AG09319 (cell line): Measurements from ENCODE around the gene EML5.

Experiments used
- DNase-seq: peaks from one replicate; pipeline ENCODE4 v3.0.0-alpha.2; 2010; ENCODE audit warnings: low read depth; ENCODE audit errors: extremely low read depth
- CTCF ChIP-seq: IDR thresholded peaks from 2 replicates; pipeline ENCODE4 v1.5.1; 2011; ENCODE audit warnings: low read depth, mild to moderate bottlenecking, inconsistent platforms, low read length, moderate library complexity

EML5 gene

DNA sequence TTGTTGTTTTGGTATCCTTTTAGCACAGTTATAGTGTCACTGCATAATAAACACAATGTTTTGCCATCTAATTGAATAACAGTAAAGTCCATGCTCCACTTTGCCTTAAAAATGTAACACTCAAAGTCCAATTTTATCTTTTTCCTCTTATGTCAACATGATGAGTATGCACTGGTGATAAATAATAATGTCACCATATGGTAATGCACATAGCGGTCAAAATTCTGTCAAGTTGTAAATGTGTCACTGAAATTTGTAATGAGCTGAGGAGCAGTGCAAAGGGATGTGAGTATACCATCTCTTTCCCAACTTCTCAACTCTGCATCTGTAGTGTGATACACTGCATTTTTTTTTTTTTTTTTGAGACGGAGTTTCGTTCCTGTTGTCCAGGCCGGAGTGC, 65.7 kb downstream of the EML5 start:
- no peak for DNase-seq
- TF ChIP-seq CTCF, result no peak

DNA sequence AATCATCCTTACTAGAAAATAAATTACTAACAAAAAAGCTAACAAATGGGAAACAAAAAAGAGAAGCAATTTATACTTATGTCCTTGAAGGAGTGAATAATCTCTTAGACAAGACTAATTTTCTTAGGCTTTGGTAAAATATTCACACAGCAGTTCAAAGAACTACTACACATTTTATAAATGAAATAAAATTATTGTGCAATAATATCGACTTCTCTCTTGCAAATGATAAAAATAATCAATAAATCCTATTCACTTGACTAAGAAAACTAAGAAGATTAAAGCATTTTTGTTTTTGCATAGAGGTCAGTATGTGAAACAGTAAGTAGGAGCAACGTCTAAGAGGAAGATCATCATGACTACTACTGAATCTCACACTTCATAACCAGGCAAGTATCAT, 82.0 kb downstream of the EML5 start:
- TF ChIP-seq CTCF, result no peak

GRCh38 chr14:88707088-88707487, 85.7 kb downstream of the EML5 start:
- TF ChIP-seq CTCF, result no peak
- DNase-seq, result no peak

More for the DNA sequence above, 82.0 kb downstream of the EML5 start:
- DNase-seq, result no peak

DNA sequence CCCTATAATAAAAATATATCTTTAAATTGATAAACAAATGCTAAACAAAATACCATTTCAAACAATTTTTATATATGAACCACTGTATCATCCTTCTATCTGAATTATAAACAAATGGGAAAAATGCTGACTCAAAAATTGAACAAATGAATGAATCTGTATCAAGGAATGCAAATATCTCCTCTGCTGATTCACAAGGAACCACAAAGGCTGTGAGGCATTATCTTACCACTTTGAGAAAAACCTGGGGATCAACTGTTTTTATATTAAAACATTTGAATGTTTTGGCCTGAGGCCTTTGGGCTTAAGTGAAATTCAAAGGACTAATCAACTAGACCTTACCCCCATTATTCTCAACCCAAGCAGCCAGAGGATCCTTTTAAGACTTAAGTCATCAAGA, 86.3 kb downstream of the EML5 start:
- TF ChIP-seq CTCF, result no peak
- no peak for DNase-seq

- no peak for TF ChIP-seq CTCF
- no peak for DNase-seq
These were observed 94.1 kb downstream of the EML5 start for GRCh38 chr14:88698651-88699050.

- no peak for DNase-seq
- TF ChIP-seq CTCF, result no peak
These were observed 96.9 kb downstream of the EML5 start for GRCh38 chr14:88695870-88696269.

DNA sequence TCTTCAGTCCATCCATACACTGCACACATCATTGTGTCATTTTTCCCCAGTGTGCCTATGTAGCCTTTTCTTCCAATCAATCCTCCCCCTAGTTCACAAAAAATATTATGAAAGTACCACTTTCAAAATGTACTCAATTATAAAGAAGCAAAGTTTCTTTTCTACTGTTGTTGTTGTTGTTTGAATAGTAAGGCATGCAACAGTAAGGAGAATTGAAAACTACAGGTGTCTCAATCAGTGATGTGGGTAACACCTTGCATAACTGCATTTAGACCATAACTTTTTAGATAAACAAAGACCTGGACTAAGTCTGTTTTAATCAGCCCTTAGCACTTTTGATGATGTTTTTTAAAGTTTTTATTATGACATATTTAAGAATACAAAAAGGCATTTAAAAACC, 104.4 kb downstream of the EML5 start:
- no peak for DNase-seq
- no peak for TF ChIP-seq CTCF
